Activated T-cell treated with anti-CD3 and anti-CD28 coated beads for 4 hours (primary cell): ENCODE data around the gene PRKAG1.
"Not testable (repeated sequence)": the region's sequence is repeated elsewhere in the genome, so short reads cannot be mapped to it uniquely, and the experiment has no call there.

Experiments
- DNase-seq: peaks from one replicate; pipeline ENCODE4 v3.0.0-alpha.2; 2020

The PRKAG1 gene

GRCh38 chr12:49018261-49019119 is at the start of gene PRKAG1:
TSS of gene PRKAG1 (minus strand) at chr12:49018776. CDS start at chr12:49018740, 36 bp downstream.
- DNase-seq, result peak; percentile 92

- no peak for DNase-seq
Measured at GRCh38 chr12:49066120-49066519, 47.5 kb upstream of the PRKAG1 start.

- no peak for DNase-seq
Measured at GRCh38 chr12:49064767-49065152, 46.2 kb upstream of the PRKAG1 start.

- not testable (repeated sequence) for DNase-seq
Measured at GRCh38 chr12:49061916-49062315, 43.3 kb upstream of the PRKAG1 start.

- no peak for DNase-seq
Measured at GRCh38 chr12:49061157-49061650, 42.6 kb upstream of the PRKAG1 start.

- DNase-seq, result peak; percentile 79
Measured at GRCh38 chr12:49060237-49061156, 41.9 kb upstream of the PRKAG1 start, which contains the start of gene KMT2D. TSS of gene KMT2D (minus strand) at chr12:49060794. CDS start at chr12:49055324, 5,470 bp downstream.

- DNase-seq, result no peak
Measured at GRCh38 chr12:49059299-49060171, 41.0 kb upstream of the PRKAG1 start.

- no peak for DNase-seq
Measured at GRCh38 chr12:49059045-49059298, 40.4 kb upstream of the PRKAG1 start.

GRCh38 chr12:49058366-49059044 is 39.9 kb upstream of the PRKAG1 start:
- DNase-seq, result no peak

- DNase-seq, result no peak
Measured at GRCh38 chr12:49057888-49058287, 39.3 kb upstream of the PRKAG1 start.

GRCh38 chr12:49055978-49056754 is 37.6 kb upstream of the PRKAG1 start:
- peak; percentile 34 for DNase-seq

- no peak for DNase-seq
Measured at GRCh38 chr12:49055092-49055491, 36.5 kb upstream of the PRKAG1 start.

- DNase-seq, result no peak
Measured at GRCh38 chr12:49054524-49054923, 35.9 kb upstream of the PRKAG1 start.

GRCh38 chr12:49054096-49054495 is 35.5 kb upstream of the PRKAG1 start:
- no peak for DNase-seq

GRCh38 chr12:49052451-49053208 is 34.1 kb upstream of the PRKAG1 start:
- no peak for DNase-seq

- no peak for DNase-seq
Measured at GRCh38 chr12:49051777-49052438, 33.3 kb upstream of the PRKAG1 start.

- no peak for DNase-seq
Measured at GRCh38 chr12:49051373-49051764, 32.8 kb upstream of the PRKAG1 start.

GRCh38 chr12:49050507-49051372 is 32.2 kb upstream of the PRKAG1 start:
- DNase-seq, result no peak
